ENCODE measurements around the gene ADGRB3. TPM values are rescaled to one million over a fixed set of nuclear protein-coding genes. Genes with fewer than 3 reads are reported as not detected.

ADGRB3 gene
- total and polyA plus RNA-seq, 10 of the 15 experiments (the other 5 are each of a cell fraction or from before 2014, with no cell fraction given) = 0.03 to 0.06 TPM; not detected in 8

- TF ChIP-seq, protein P1, sequence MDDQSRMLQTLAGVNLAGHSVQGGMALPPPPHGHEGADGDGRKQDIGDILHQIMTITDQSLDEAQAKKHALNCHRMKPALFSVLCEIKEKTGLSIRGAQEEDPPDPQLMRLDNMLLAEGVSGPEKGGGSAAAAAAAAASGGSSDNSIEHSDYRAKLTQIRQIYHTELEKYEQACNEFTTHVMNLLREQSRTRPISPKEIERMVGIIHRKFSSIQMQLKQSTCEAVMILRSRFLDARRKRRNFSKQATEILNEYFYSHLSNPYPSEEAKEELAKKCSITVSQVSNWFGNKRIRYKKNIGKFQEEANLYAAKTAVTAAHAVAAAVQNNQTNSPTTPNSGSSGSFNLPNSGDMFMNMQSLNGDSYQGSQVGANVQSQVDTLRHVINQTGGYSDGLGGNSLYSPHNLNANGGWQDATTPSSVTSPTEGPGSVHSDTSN (IDR thresholded peaks at IDR 0.05; ENCODE audit: insufficient replicate concordance, low read depth, low read length) = no peak
- TF ChIP-seq ZNF687 (IDR thresholded peaks at IDR 0.05) (no peak), ZBTB33 (IDR thresholded peaks at IDR 0.05) (no peak), HCFC1 (IDR thresholded peaks at IDR 0.05; ENCODE audit: low read length) (no peak), GABPA (IDR thresholded peaks at IDR 0.05; ENCODE audit: low read depth) (no peak), ATF7 (IDR thresholded peaks at IDR 0.05; ENCODE audit: low read depth) (no peak), ZBTB4 (CRISPR knock-in tag; IDR thresholded peaks at IDR 0.05) (no peak), PRDM15 (CRISPR knock-in tag; IDR thresholded peaks at IDR 0.05) (no peak), E4F1 (IDR thresholded peaks at IDR 0.05; ENCODE audit: borderline replicate concordance, partially characterized antibody) (no peak)
These were observed 510.0 kb downstream of the ADGRB3 start (continued) for GRCh38 chr6:69145062-69145461.
